ENCODE results near the gene QSER1.

QSER1 gene

GRCh38 chr11:32952421-32952820, 59.8 kb downstream of the QSER1 start:
- Histone ChIP-seq H3K79me1 (ENCODE audit: low read length) (no peaks in the 10 kb centered on the region), H2BK120ac (ENCODE audit: insufficient read depth, low read length, poor library complexity) (no peak overlapping the region), H2AK5ac (ENCODE audit: low read length) (no peak overlapping the region), H3K27me3 (ENCODE audit: insufficient read depth, low read length) (no peaks in the 10 kb centered on the region), H4K12ac (ENCODE audit: low read depth, low read length) (no peak overlapping the region), H3K4me1 (ENCODE audit: control insufficient read depth in 1 of 2, insufficient read depth in 2 of 2, low read length in 2 of 2) (peaks cover 0 to 2% of the 10 kb centered on the region in 2 experiments), H3K27ac (ENCODE audit: low read depth, low read length) (no peak overlapping the region), H2BK12ac (ENCODE audit: low read length) (no peak overlapping the region), H3K79me2 (ENCODE audit: control insufficient read depth, insufficient read depth, low read length, poor library complexity) (no peaks in the 10 kb centered on the region), H3K4ac (ENCODE audit: low read depth, low read length) (no peak overlapping the region), H3K23ac (ENCODE audit: low read length) (no peak overlapping the region), H4K8ac (ENCODE audit: low read depth, low read length) (no peak overlapping the region), H3K18ac (ENCODE audit: low read length) (no peak overlapping the region), H3K4me3 (ENCODE audit: low read depth, low read length) (no peak overlapping the region), H3K36me3 (ENCODE audit: control insufficient read depth in 1 of 2, insufficient read depth in 2 of 2, low read length in 2 of 2) (peaks cover 5 to 10% of the 10 kb centered on the region in 2 experiments), H4K91ac (ENCODE audit: low read depth, low read length) (no peak overlapping the region), H3K9ac (ENCODE audit: low read length) (no peak overlapping the region), H2AFZ (ENCODE audit: insufficient read depth, low read length, poor library complexity) (no peak overlapping the region), H2BK5ac (ENCODE audit: low read depth, low read length, poor library complexity) (no peak overlapping the region), H3K14ac (ENCODE audit: low read length) (no peak overlapping the region), H3K4me2 (ENCODE audit: low read length) (no peak overlapping the region), H3K9me3 (ENCODE audit: insufficient read depth, low read depth, low read length) (no peaks in the 10 kb centered on the region)
- DNase-seq, result no peak
- no CpG with 5 or more reads among the region's 1 CpG for WGBS (ENCODE audit: extremely low coverage, insufficient coverage, insufficient read length)

- Histone ChIP-seq H2AK5ac (ENCODE audit: low read length) (no peak overlapping the region), H3K9ac (ENCODE audit: low read length) (no peak overlapping the region), H3K23ac (ENCODE audit: low read length) (no peak overlapping the region), H2AFZ (ENCODE audit: insufficient read depth, low read length, poor library complexity) (no peak overlapping the region), H3K79me2 (ENCODE audit: control insufficient read depth, insufficient read depth, low read length, poor library complexity) (no peaks in the 10 kb centered on the region), H3K4me1 (ENCODE audit: control insufficient read depth in 1 of 2, insufficient read depth in 2 of 2, low read length in 2 of 2) (no peaks in the 10 kb centered on the region), H3K36me3 (ENCODE audit: control insufficient read depth in 1 of 2, insufficient read depth in 2 of 2, low read length in 2 of 2) (peaks cover 7 to 11% of the 10 kb centered on the region in 2 experiments), H3K14ac (ENCODE audit: low read length) (no peak overlapping the region), H4K8ac (ENCODE audit: low read depth, low read length) (no peak overlapping the region), H3K4me2 (ENCODE audit: low read length) (no peak overlapping the region), H3K27me3 (ENCODE audit: insufficient read depth, low read length) (no peaks in the 10 kb centered on the region), H2BK5ac (ENCODE audit: low read depth, low read length, poor library complexity) (no peak overlapping the region), H3K18ac (ENCODE audit: low read length) (no peak overlapping the region), H4K12ac (ENCODE audit: low read depth, low read length) (no peak overlapping the region), H3K4ac (ENCODE audit: low read depth, low read length) (no peak overlapping the region), H3K9me3 (ENCODE audit: insufficient read depth, low read depth, low read length) (no peaks in the 10 kb centered on the region), H3K4me3 (ENCODE audit: low read depth, low read length) (no peak overlapping the region), H2BK12ac (ENCODE audit: low read length) (no peak overlapping the region), H4K91ac (ENCODE audit: low read depth, low read length) (no peak overlapping the region), H3K79me1 (ENCODE audit: low read length) (no peaks in the 10 kb centered on the region), H2BK120ac (ENCODE audit: insufficient read depth, low read length, poor library complexity) (no peak overlapping the region), H3K27ac (ENCODE audit: low read depth, low read length) (no peak overlapping the region)
- no peak for DNase-seq
Observed at GRCh38 chr11:32953700-32954099, 61.1 kb downstream of the QSER1 start.

- H4K91ac ChIP-seq (ENCODE audit: low read depth, low read length), result no peak overlapping the region
- no peak overlapping the region for H2AK5ac ChIP-seq (ENCODE audit: low read length)
- H3K79me2 ChIP-seq (ENCODE audit: control insufficient read depth, insufficient read depth, low read length, poor library complexity), result no peaks in the 10 kb centered on the region
- no peak overlapping the region for H4K8ac ChIP-seq (ENCODE audit: low read depth, low read length)
- no peak overlapping the region for H3K27ac ChIP-seq (ENCODE audit: low read depth, low read length)
- no peak overlapping the region for H2BK12ac ChIP-seq (ENCODE audit: low read length)
- no peak overlapping the region for H3K18ac ChIP-seq (ENCODE audit: low read length)
- H2BK120ac ChIP-seq (ENCODE audit: insufficient read depth, low read length, poor library complexity), result no peak overlapping the region
- no peak overlapping the region for H4K12ac ChIP-seq (ENCODE audit: low read depth, low read length)
- no peaks in the 10 kb centered on the region for H3K9me3 ChIP-seq (ENCODE audit: insufficient read depth, low read depth, low read length)
- no peak overlapping the region for H3K4me3 ChIP-seq (ENCODE audit: low read depth, low read length)
- no peak overlapping the region for H2AFZ ChIP-seq (ENCODE audit: insufficient read depth, low read length, poor library complexity)
- H3K4ac ChIP-seq (ENCODE audit: low read depth, low read length), result no peak overlapping the region
- no peak overlapping the region for H2BK5ac ChIP-seq (ENCODE audit: low read depth, low read length, poor library complexity)
- H3K36me3 ChIP-seq (ENCODE audit: control insufficient read depth in 1 of 2, insufficient read depth in 2 of 2, low read length in 2 of 2), result peaks cover 13 to 14% of the 10 kb centered on the region in 2 experiments
- no peak overlapping the region for H3K14ac ChIP-seq (ENCODE audit: low read length)
- peak in 1 of 2 donors; percentile 87 for DNase-seq
- WGBS (ENCODE audit: extremely low coverage, insufficient coverage, insufficient read length), result no CpG with 5 or more reads among the region's 1 CpG
- no peaks in the 10 kb centered on the region for H3K27me3 ChIP-seq (ENCODE audit: insufficient read depth, low read length)
- H3K79me1 ChIP-seq (ENCODE audit: low read length), result no peaks in the 10 kb centered on the region
- H3K23ac ChIP-seq (ENCODE audit: low read length), result no peak overlapping the region
- H3K4me1 ChIP-seq (ENCODE audit: control insufficient read depth in 1 of 2, insufficient read depth in 2 of 2, low read length in 2 of 2), result peaks cover 0 to 3% of the 10 kb centered on the region in 2 experiments
- no peak overlapping the region for H3K4me2 ChIP-seq (ENCODE audit: low read length)
- no peak overlapping the region for H3K9ac ChIP-seq (ENCODE audit: low read length)
Observed at GRCh38 chr11:32960553-32961164, 68.0 kb downstream of the QSER1 start.

GRCh38 chr11:32962016-32962415, 69.4 kb downstream of the QSER1 start:
- Histone ChIP-seq H3K18ac (ENCODE audit: low read length) (no peak overlapping the region), H2AK5ac (ENCODE audit: low read length) (no peak overlapping the region), H3K27me3 (ENCODE audit: insufficient read depth, low read length) (no peaks in the 10 kb centered on the region), H3K9ac (ENCODE audit: low read length) (no peak overlapping the region), H3K36me3 (ENCODE audit: control insufficient read depth in 1 of 2, insufficient read depth in 2 of 2, low read length in 2 of 2) (peaks cover 9 to 12% of the 10 kb centered on the region in 2 experiments), H3K27ac (ENCODE audit: low read depth, low read length) (no peak overlapping the region), H3K79me2 (ENCODE audit: control insufficient read depth, insufficient read depth, low read length, poor library complexity) (no peaks in the 10 kb centered on the region), H4K12ac (ENCODE audit: low read depth, low read length) (no peak overlapping the region), H3K4me2 (ENCODE audit: low read length) (no peak overlapping the region), H2AFZ (ENCODE audit: insufficient read depth, low read length, poor library complexity) (no peak overlapping the region), H3K4ac (ENCODE audit: low read depth, low read length) (no peak overlapping the region), H2BK120ac (ENCODE audit: insufficient read depth, low read length, poor library complexity) (no peak overlapping the region), H3K4me3 (ENCODE audit: low read depth, low read length) (no peak overlapping the region), H3K14ac (ENCODE audit: low read length) (no peak overlapping the region), H3K9me3 (ENCODE audit: insufficient read depth, low read depth, low read length) (no peaks in the 10 kb centered on the region), H2BK5ac (ENCODE audit: low read depth, low read length, poor library complexity) (no peak overlapping the region), H4K91ac (ENCODE audit: low read depth, low read length) (no peak overlapping the region), H3K23ac (ENCODE audit: low read length) (no peak overlapping the region), H2BK12ac (ENCODE audit: low read length) (no peak overlapping the region), H3K79me1 (ENCODE audit: low read length) (no peaks in the 10 kb centered on the region), H4K8ac (ENCODE audit: low read depth, low read length) (no peak overlapping the region), H3K4me1 (ENCODE audit: control insufficient read depth in 1 of 2, insufficient read depth in 2 of 2, low read length in 2 of 2) (peaks cover 0 to 3% of the 10 kb centered on the region in 2 experiments)
- WGBS (ENCODE audit: extremely low coverage, insufficient coverage, insufficient read length), result no CpG with 5 or more reads among the region's 2 CpGs
- peak in 1 of 2 donors; percentile 28 for DNase-seq
